Activated naive CD4-positive, alpha-beta T cell treated with anti-CD3 and anti-CD28 coated beads for 36 hours (primary cell): ENCODE results near the gene REXO5. TPM values are rescaled to one million over a fixed set of nuclear protein-coding genes. Genes with fewer than 3 reads are reported as not detected.
A peak's percentile ranks its signal among the peaks of the same experiment; 100 is the strongest.

Experiments
- CTCF ChIA-PET: fragments of 350-600 bp; sonication (Branson Sonifier 250); formaldehyde crosslinking; loops from one replicate; lab custom pipeline; 2021; ENCODE audit warnings: antibody characterized with exemption; lab: Charles Lee
- DNase-seq: peaks from one replicate; pipeline ENCODE4 v3.0.0-alpha.2; 2020
- H3K27ac Mint-ChIP-seq: one replicate; pipeline ENCODE4 v1.8.0; 2021; ENCODE audit warnings: mild to moderate bottlenecking, mixed read lengths
- H3K27me3 Mint-ChIP-seq: one replicate; pipeline ENCODE4 v1.8.0; 2021; ENCODE audit warnings: low read depth, mixed read lengths
- H3K36me3 Mint-ChIP-seq: one replicate; pipeline ENCODE4 v1.8.0; 2021; ENCODE audit warnings: low read depth, mixed read lengths
- H3K4me1 Mint-ChIP-seq: one replicate; pipeline ENCODE4 v1.8.0; 2021; ENCODE audit warnings: low read depth, mixed read lengths
- H3K4me3 Mint-ChIP-seq: one replicate; pipeline ENCODE4 v1.8.0; 2021; ENCODE audit warnings: mild to moderate bottlenecking, moderate library complexity, mixed read lengths
- H3K9me3 Mint-ChIP-seq: one replicate; pipeline ENCODE4 v1.8.0; 2021; ENCODE audit warnings: mixed read lengths
- intact Hi-C: fragments of 100-400 bp; cut with micrococcal nuclease; formaldehyde crosslinking; loops from one replicate; pipeline ENCODE4 v1.15.1; 2023
- total RNA-seq, 2 experiments: library from RNA; stranded (reverse); gene quantifications; one replicate each; pipeline ENCODE4 v1.2.3, GENCODE V29; 2021

The REXO5 gene
- total RNA-seq, 2 experiments from 2014 or later: 26.4 to 27.8 TPM

- peaks cover 51% of the 10 kb centered on the region for H3K36me3 Mint-ChIP-seq
- no peaks in the 10 kb centered on the region for H3K4me1 Mint-ChIP-seq
- CTCF ChIA-PET: no interaction called here
- intact Hi-C loops: no loop called here
- H3K27me3 Mint-ChIP-seq: no peaks in the 10 kb centered on the region
- H3K9me3 Mint-ChIP-seq: peaks cover 13% of the 10 kb centered on the region
- no peak for DNase-seq
- no peak overlapping the region for H3K4me3 Mint-ChIP-seq
- H3K27ac Mint-ChIP-seq: no peak overlapping the region
Measured at GRCh38 chr16:20838240-20838639, 31.9 kb downstream of the REXO5 start.

- Mint-ChIP-seq H3K27me3 (no peaks in the 10 kb centered on the region), H3K4me1 (peaks cover 10% of the 10 kb centered on the region), H3K27ac (no peak overlapping the region), H3K36me3 (peaks cover 46% of the 10 kb centered on the region), H3K4me3 (no peak overlapping the region), H3K9me3 (peaks cover 12% of the 10 kb centered on the region)
- CTCF ChIA-PET: no interaction called here
- DNase-seq: no peak
- intact Hi-C loops: no loop called here
Measured at GRCh38 chr16:20839504-20839903, 33.2 kb downstream of the REXO5 start.

GRCh38 chr16:20844054-20844453 is 37.7 kb downstream of the REXO5 start:
- CTCF ChIA-PET: interaction anchor here (1.1 kb wide), 1 partner anchor 239 kb away, joined by 3 read pairs; no protein-coding TSS in a partner anchor
- Mint-ChIP-seq H3K4me1 (peaks cover 21% of the 10 kb centered on the region), H3K4me3 (no peak overlapping the region), H3K27me3 (no peaks in the 10 kb centered on the region), H3K27ac (peak overlapping the region; percentile 30), H3K36me3 (peaks cover 21% of the 10 kb centered on the region), H3K9me3 (no peaks in the 10 kb centered on the region)
- no peak for DNase-seq
- intact Hi-C loops: loop anchor here (5.0 to 10.0 kb wide), 2 partner anchors 37 to 311 kb away; partner anchors contain the start of genes DNAH3, ERI2, LDAF1 and REXO5

- Mint-ChIP-seq H3K36me3 (peaks cover 20% of the 10 kb centered on the region), H3K9me3 (no peaks in the 10 kb centered on the region), H3K27ac (peak overlapping the region; percentile 9), H3K27me3 (no peaks in the 10 kb centered on the region), H3K4me1 (peaks cover 21% of the 10 kb centered on the region), H3K4me3 (no peak overlapping the region)
- peak; percentile 46 for DNase-seq
- intact Hi-C loops: loop anchor here (5.0 to 10.0 kb wide), 2 partner anchors 37 to 310 kb away; partner anchors contain the start of genes DNAH3, ERI2, LDAF1 and REXO5
- CTCF ChIA-PET: interaction anchor here (1.1 kb wide), 1 partner anchor 239 kb away, joined by 3 read pairs; no protein-coding TSS in a partner anchor
Measured at GRCh38 chr16:20844588-20844987, 38.3 kb downstream of the REXO5 start.

- intact Hi-C loops: loop anchor here (10.0 kb wide), 1 partner anchor 309 kb away; the partner anchor contains the start of genes DNAH3 and LDAF1
- H3K27me3 Mint-ChIP-seq: no peaks in the 10 kb centered on the region
- peaks cover 21% of the 10 kb centered on the region for H3K4me1 Mint-ChIP-seq
- H3K36me3 Mint-ChIP-seq: peaks cover 15% of the 10 kb centered on the region
- no peak overlapping the region for H3K4me3 Mint-ChIP-seq
- H3K27ac Mint-ChIP-seq: no peak overlapping the region
- CTCF ChIA-PET: no interaction called here
- no peak for DNase-seq
- H3K9me3 Mint-ChIP-seq: no peaks in the 10 kb centered on the region
Measured at GRCh38 chr16:20846030-20846429, 39.7 kb downstream of the REXO5 start.

- no peaks in the 10 kb centered on the region for H3K27me3 Mint-ChIP-seq
- intact Hi-C loops: loop anchor here (10.0 kb wide), 1 partner anchor 308 kb away; the partner anchor contains the start of genes DNAH3 and LDAF1
- peaks cover 21% of the 10 kb centered on the region for H3K4me1 Mint-ChIP-seq
- peaks cover 13% of the 10 kb centered on the region for H3K36me3 Mint-ChIP-seq
- H3K27ac Mint-ChIP-seq: no peak overlapping the region
- H3K9me3 Mint-ChIP-seq: no peaks in the 10 kb centered on the region
- CTCF ChIA-PET: no interaction called here
- DNase-seq: no peak
- no peak overlapping the region for H3K4me3 Mint-ChIP-seq
Measured at GRCh38 chr16:20846551-20846950, 40.2 kb downstream of the REXO5 start.

GRCh38 chr16:20847550-20847949 is 41.2 kb downstream of the REXO5 start:
- intact Hi-C loops: loop anchor here (10.0 kb wide), 1 partner anchor 307 kb away; the partner anchor contains the start of genes DNAH3 and LDAF1
- Mint-ChIP-seq H3K4me1 (peaks cover 21% of the 10 kb centered on the region), H3K9me3 (no peaks in the 10 kb centered on the region), H3K27me3 (no peaks in the 10 kb centered on the region), H3K36me3 (peaks cover 13% of the 10 kb centered on the region), H3K4me3 (no peak overlapping the region), H3K27ac (no peak overlapping the region)
- no peak for DNase-seq
- CTCF ChIA-PET: interaction anchor here (1.8 to 5.3 kb wide), 2 partner anchors 236 to 238 kb away, joined by 3 to 24 read pairs; no protein-coding TSS in a partner anchor

GRCh38 chr16:20849589-20850390 is 43.5 kb downstream of the REXO5 start:
- Mint-ChIP-seq H3K4me3 (no peak overlapping the region), H3K9me3 (no peaks in the 10 kb centered on the region), H3K27me3 (no peaks in the 10 kb centered on the region), H3K36me3 (peaks cover 8% of the 10 kb centered on the region), H3K4me1 (peaks cover 8% of the 10 kb centered on the region), H3K27ac (no peak overlapping the region)
- peak; percentile 78 for DNase-seq
- intact Hi-C loops: loop anchor here (1.0 to 10.0 kb wide), 5 partner anchors 96 to 451 kb away; partner anchors contain the start of genes DNAH3 and LDAF1
- CTCF ChIA-PET: interaction anchor here (0.6 to 5.3 kb wide), 27 partner anchors 14 to 1469 kb away, joined by 3 to 24 read pairs (median 5); partner anchors contain the start of genes DCUN1D3 and DNAH3

- intact Hi-C loops: loop anchor here (1.0 kb wide), 4 partner anchors 94 to 449 kb away; no protein-coding TSS in a partner anchor
- Mint-ChIP-seq H3K4me1 (no peaks in the 10 kb centered on the region), H3K27me3 (no peaks in the 10 kb centered on the region), H3K27ac (no peak overlapping the region), H3K36me3 (peaks cover 6% of the 10 kb centered on the region), H3K9me3 (no peaks in the 10 kb centered on the region), H3K4me3 (no peak overlapping the region)
- CTCF ChIA-PET: interaction anchor here (0.7 to 5.3 kb wide), 23 partner anchors 12 to 1468 kb away, joined by 3 to 24 read pairs (median 5); partner anchors contain the start of genes DCUN1D3 and DNAH3
- no peak for DNase-seq
Measured at GRCh38 chr16:20850981-20851380, 44.7 kb downstream of the REXO5 start.

- no peak for DNase-seq
- Mint-ChIP-seq H3K36me3 (peaks cover 7% of the 10 kb centered on the region), H3K4me3 (no peak overlapping the region), H3K27ac (no peak overlapping the region), H3K4me1 (no peaks in the 10 kb centered on the region), H3K27me3 (no peaks in the 10 kb centered on the region), H3K9me3 (no peaks in the 10 kb centered on the region)
- intact Hi-C loops: no loop called here
- CTCF ChIA-PET: interaction anchor here (0.7 to 5.3 kb wide), 5 partner anchors 23 to 248 kb away, joined by 3 to 24 read pairs (median 10); no protein-coding TSS in a partner anchor
Measured at GRCh38 chr16:20851601-20852000, 45.3 kb downstream of the REXO5 start.

- Mint-ChIP-seq H3K9me3 (no peaks in the 10 kb centered on the region), H3K36me3 (peaks cover 7% of the 10 kb centered on the region), H3K4me1 (no peaks in the 10 kb centered on the region), H3K27ac (no peak overlapping the region), H3K4me3 (no peak overlapping the region), H3K27me3 (no peaks in the 10 kb centered on the region)
- intact Hi-C loops: no loop called here
- CTCF ChIA-PET: interaction anchor here (5.3 kb wide), 1 partner anchor 231 kb away, joined by 24 read pairs; no protein-coding TSS in a partner anchor
- DNase-seq: no peak
Measured at GRCh38 chr16:20853143-20853542, 46.8 kb downstream of the REXO5 start.

GRCh38 chr16:20853981-20854620 is 47.8 kb downstream of the REXO5 start:
- intact Hi-C loops: no loop called here
- Mint-ChIP-seq H3K4me1 (no peaks in the 10 kb centered on the region), H3K9me3 (no peaks in the 10 kb centered on the region), H3K4me3 (no peak overlapping the region), H3K36me3 (peaks cover 8% of the 10 kb centered on the region), H3K27ac (no peak overlapping the region), H3K27me3 (no peaks in the 10 kb centered on the region)
- CTCF ChIA-PET: interaction anchor here (0.8 kb wide), 1 partner anchor 35 kb away, joined by 6 read pairs; no protein-coding TSS in a partner anchor
- no peak for DNase-seq
